H9 (cell line): Measurements from ENCODE around the gene C12orf75. TPM values are rescaled to one million over a fixed set of nuclear protein-coding genes. Genes with fewer than 3 reads are reported as not detected.

Source experiments
- DNase-seq: peaks from one replicate; pipeline ENCODE4 v3.0.0-alpha.2; 2017
- H2AFZ ChIP-seq: one replicate; pipeline ENCODE4 v1.6.1; 2013; ENCODE audit warnings: mild to moderate bottlenecking, low read length, control low read depth, moderate library complexity
- H2AK5ac ChIP-seq: 2 replicates; pipeline ENCODE4 v1.6.1; 2013; ENCODE audit warnings: low read length, control low read depth, mixed read lengths; ENCODE audit not compliant: insufficient read length
- H2BK120ac ChIP-seq: one replicate; pipeline ENCODE4 v1.6.1; 2013; ENCODE audit warnings: low read depth, mild to moderate bottlenecking, low read length, control low read depth, inconsistent platforms; ENCODE audit not compliant: poor library complexity, severe bottlenecking
- H2BK12ac ChIP-seq: 2 replicates; pipeline ENCODE4 v1.6.1; 2013; ENCODE audit warnings: low read length, control low read depth, mixed read lengths, low read depth; ENCODE audit not compliant: insufficient read length
- H2BK15ac ChIP-seq: 2 replicates; pipeline ENCODE4 v1.6.1; 2013; ENCODE audit warnings: low read depth, low read length, control low read depth
- H2BK20ac ChIP-seq: one replicate; pipeline ENCODE4 v1.6.1; 2013; ENCODE audit warnings: low read depth, mild to moderate bottlenecking, low read length, control low read depth, inconsistent platforms; ENCODE audit not compliant: poor library complexity, severe bottlenecking
- H2BK5ac ChIP-seq: 2 replicates; pipeline ENCODE4 v1.6.1; 2013; ENCODE audit warnings: low read length, control low read depth, mixed read lengths; ENCODE audit not compliant: insufficient read length
- H3K14ac ChIP-seq: 2 replicates; pipeline ENCODE4 v1.6.1; 2013; ENCODE audit warnings: low read length, control low read depth; ENCODE audit not compliant: insufficient read depth
- H3K18ac ChIP-seq: 2 replicates; pipeline ENCODE4 v1.6.1; 2013; ENCODE audit warnings: low read depth, mild to moderate bottlenecking, mixed read lengths, low read length, control low read depth; ENCODE audit not compliant: insufficient read length
- H3K23ac ChIP-seq: 2 replicates; pipeline ENCODE4 v1.6.1; 2013; ENCODE audit warnings: low read length, control low read depth, mixed read lengths, low read depth; ENCODE audit not compliant: insufficient read length
- H3K23me2 ChIP-seq: 2 replicates; pipeline ENCODE4 v1.6.1; 2013; ENCODE audit warnings: low read depth, mild to moderate bottlenecking, mixed read lengths, low read length, control low read depth; ENCODE audit not compliant: insufficient read length, poor library complexity, severe bottlenecking
- H3K27ac ChIP-seq: 2 replicates; pipeline ENCODE4 v1.5.1; 2013; ENCODE audit warnings: low read length, control low read depth, mixed read lengths, low read depth; ENCODE audit not compliant: insufficient read length
- H3K27me3 ChIP-seq: 2 replicates; pipeline ENCODE4 v1.6.1; 2013; ENCODE audit warnings: low read length, control low read depth, inconsistent platforms; ENCODE audit not compliant: insufficient read depth
- H3K4ac ChIP-seq: 2 replicates; pipeline ENCODE4 v1.6.1; 2013; ENCODE audit warnings: low read depth, mild to moderate bottlenecking, control low read depth, inconsistent platforms, low read length, moderate library complexity
- H3K4me1 ChIP-seq: 2 replicates; pipeline ENCODE4 v1.6.1; 2013; ENCODE audit warnings: low read length, control low read depth, inconsistent platforms; ENCODE audit not compliant: insufficient read depth
- H3K4me2 ChIP-seq: 2 replicates; pipeline ENCODE4 v1.6.1; 2013; ENCODE audit warnings: low read length, control low read depth, mixed read lengths; ENCODE audit not compliant: insufficient read length, insufficient read depth
- H3K56ac ChIP-seq: 2 replicates; pipeline ENCODE4 v1.6.1; 2013; ENCODE audit warnings: low read depth, mild to moderate bottlenecking, mixed read lengths, low read length, control low read depth; ENCODE audit not compliant: insufficient read length
- H3K79me1 ChIP-seq: 2 replicates; pipeline ENCODE4 v1.6.1; 2013; ENCODE audit warnings: low read depth, mild to moderate bottlenecking, moderate library complexity, low read length, control low read depth, inconsistent platforms; ENCODE audit not compliant: insufficient read depth, poor library complexity, severe bottlenecking
- H3K79me2 ChIP-seq: 2 replicates; pipeline ENCODE4 v1.6.1; 2013; ENCODE audit warnings: low read length, control low read depth, inconsistent platforms; ENCODE audit not compliant: insufficient read depth
- H3K9ac ChIP-seq: 2 replicates; pipeline ENCODE4 v1.6.1; 2013; ENCODE audit warnings: low read length, control low read depth, mixed read lengths; ENCODE audit not compliant: insufficient read length; ENCODE audit errors: extremely low read depth
- H3K9me3 ChIP-seq: one replicate; pipeline ENCODE4 v1.6.1; 2013; ENCODE audit warnings: low read depth, low read length, inconsistent platforms; ENCODE audit not compliant: control insufficient read depth
- H3T11ph ChIP-seq: one replicate; pipeline ENCODE4 v1.6.1; 2013; ENCODE audit warnings: mild to moderate bottlenecking, low read length, control low read depth, inconsistent platforms
- H4K20me1 ChIP-seq: one replicate; pipeline ENCODE4 v1.6.1; 2013; ENCODE audit not compliant: control insufficient read depth, insufficient read length, insufficient read depth
- H4K5ac ChIP-seq: 2 replicates; pipeline ENCODE4 v1.6.1; 2013; ENCODE audit warnings: low read depth, mild to moderate bottlenecking, mixed read lengths, low read length, control low read depth; ENCODE audit not compliant: insufficient read length
- H4K8ac ChIP-seq: replicated peaks from 2 replicates; pipeline ENCODE4 v1.6.1; 2013; ENCODE audit warnings: low read length, control low read depth, mixed read lengths, low read depth; ENCODE audit not compliant: insufficient read length
- H4K91ac ChIP-seq: 2 replicates; pipeline ENCODE4 v1.6.1; 2013; ENCODE audit warnings: low read depth, mild to moderate bottlenecking, moderate library complexity, mixed read lengths, low read length, control low read depth; ENCODE audit not compliant: insufficient read length
- H3K27ac Mint-ChIP-seq, 3 experiments: 2 replicates in 2 of 3; 3 replicates in 1 of 3; pipeline ENCODE4 v1.8.0; 2020 to 2021; ENCODE audit warnings: mixed read lengths in 3 of 3, mild to moderate bottlenecking in 1 of 3, moderate library complexity in 1 of 3
- H3K27me3 Mint-ChIP-seq: 2 replicates; pipeline ENCODE4 v1.8.0; 2021; ENCODE audit warnings: low read depth, mild to moderate bottlenecking, moderate library complexity, mixed read lengths
- H3K36me3 Mint-ChIP-seq, 3 experiments: 2 replicates in 2 of 3; 3 replicates in 1 of 3; pipeline ENCODE4 v1.8.0; 2020 to 2021; ENCODE audit warnings: low read depth in 3 of 3, mixed read lengths in 3 of 3; ENCODE audit not compliant: insufficient read depth in 1 of 3
- H3K4me1 Mint-ChIP-seq, 2 experiments: 2 replicates each; pipeline ENCODE4 v1.8.0; 2020; ENCODE audit warnings: mixed read lengths in 2 of 2
- H3K4me3 Mint-ChIP-seq, 2 experiments: 2 replicates in 1 of 2; 3 replicates in 1 of 2; pipeline ENCODE4 v1.8.0; 2020 to 2021; ENCODE audit warnings: mild to moderate bottlenecking in 2 of 2, mixed read lengths in 2 of 2, moderate library complexity in 1 of 2
- H3K9me3 Mint-ChIP-seq, 2 experiments: 2 replicates in 1 of 2; 3 replicates in 1 of 2; pipeline ENCODE4 v1.8.0; 2020; ENCODE audit warnings: mild to moderate bottlenecking in 2 of 2, mixed read lengths in 2 of 2, moderate library complexity in 1 of 2
- WGBS: extraction: QIAGEN DNeasy Blood & Tissue Kit; methylation state at CpG from one replicate; pipeline ENCODE4 v1.1.7; 2013; ENCODE audit warnings: missing lambda C conversion rate, low lambda C conversion rate, mixed read lengths; ENCODE audit not compliant: insufficient read length; ENCODE audit errors: extremely low coverage; 5-methylcytosine and 5-hydroxymethylcytosine counted together
- total RNA-seq: library from RNA; stranded (reverse); gene quantifications from 2 replicates; pipeline ENCODE4 v1.2.1, GENCODE V29; 2021
- TF ChIP-seq, protein P1 (sequence below): fragments of 200-600 bp; sonication (generic); conservative IDR thresholded peaks from 3 replicates; pipeline ENCODE4 v1.8.0; 2021; ENCODE audit warnings: antibody characterized with exemption, mild to moderate bottlenecking

The C12orf75 gene
- total RNA-seq, 1 experiment from 2014 or later: 37.9 TPM

DNA sequence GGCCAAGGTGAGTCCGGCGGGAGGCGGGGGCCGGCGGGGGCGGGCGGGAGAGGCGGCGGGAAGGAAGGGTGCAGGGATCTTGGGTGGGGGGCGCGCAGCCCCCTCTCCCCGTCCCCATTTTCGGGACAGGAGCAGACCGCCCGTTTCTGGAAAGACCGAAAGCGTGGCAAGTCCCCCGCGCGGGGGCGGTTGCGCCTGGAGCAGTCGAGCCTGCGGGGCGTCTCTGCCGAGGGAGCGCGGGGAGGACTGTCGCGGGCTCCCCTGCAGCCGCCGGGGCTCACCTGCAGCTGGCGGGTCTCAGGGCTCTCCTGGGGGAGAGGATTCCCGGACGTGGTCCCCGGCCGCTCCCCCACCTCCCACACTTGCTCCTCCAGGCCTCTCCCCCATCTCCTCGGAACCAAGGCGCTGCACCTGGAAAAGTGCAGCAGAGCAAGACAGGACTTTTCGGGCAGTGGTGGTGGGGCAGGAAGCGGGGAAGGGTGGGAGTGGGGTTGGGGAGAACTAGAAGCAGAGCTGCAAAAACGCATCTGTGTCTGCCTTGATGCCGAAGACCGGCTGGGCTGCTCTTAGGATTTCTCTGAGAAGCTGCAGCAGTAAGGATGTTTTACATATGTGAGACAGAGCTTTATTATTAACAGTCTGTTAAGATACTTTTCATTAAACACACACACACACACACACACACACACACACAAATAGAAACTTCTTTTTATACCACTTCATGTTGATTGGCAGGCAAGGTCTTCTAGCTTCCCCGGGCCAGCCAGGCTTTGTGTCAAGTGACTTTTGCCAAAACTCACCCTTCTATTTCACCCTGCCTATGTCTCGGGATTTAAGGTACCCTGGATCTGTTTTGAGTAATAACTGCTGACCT lies 677 bp downstream of the C12orf75 start:
- H3K27me3 Mint-ChIP-seq: peaks cover 50% of the 10 kb centered on the region
- Histone ChIP-seq H3K9ac (no peak overlapping the region), H3K4ac (no peak overlapping the region)

More for the DNA sequence above, 677 bp downstream of the C12orf75 start:
- H3K14ac ChIP-seq: no peak overlapping the region
- TF ChIP-seq, protein P1, sequence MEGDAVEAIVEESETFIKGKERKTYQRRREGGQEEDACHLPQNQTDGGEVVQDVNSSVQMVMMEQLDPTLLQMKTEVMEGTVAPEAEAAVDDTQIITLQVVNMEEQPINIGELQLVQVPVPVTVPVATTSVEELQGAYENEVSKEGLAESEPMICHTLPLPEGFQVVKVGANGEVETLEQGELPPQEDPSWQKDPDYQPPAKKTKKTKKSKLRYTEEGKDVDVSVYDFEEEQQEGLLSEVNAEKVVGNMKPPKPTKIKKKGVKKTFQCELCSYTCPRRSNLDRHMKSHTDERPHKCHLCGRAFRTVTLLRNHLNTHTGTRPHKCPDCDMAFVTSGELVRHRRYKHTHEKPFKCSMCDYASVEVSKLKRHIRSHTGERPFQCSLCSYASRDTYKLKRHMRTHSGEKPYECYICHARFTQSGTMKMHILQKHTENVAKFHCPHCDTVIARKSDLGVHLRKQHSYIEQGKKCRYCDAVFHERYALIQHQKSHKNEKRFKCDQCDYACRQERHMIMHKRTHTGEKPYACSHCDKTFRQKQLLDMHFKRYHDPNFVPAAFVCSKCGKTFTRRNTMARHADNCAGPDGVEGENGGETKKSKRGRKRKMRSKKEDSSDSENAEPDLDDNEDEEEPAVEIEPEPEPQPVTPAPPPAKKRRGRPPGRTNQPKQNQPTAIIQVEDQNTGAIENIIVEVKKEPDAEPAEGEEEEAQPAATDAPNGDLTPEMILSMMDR: no peak
- H4K5ac ChIP-seq: no peak overlapping the region
- no peak overlapping the region for H3T11ph ChIP-seq
- H3K9me3 ChIP-seq: no peaks in the 10 kb centered on the region
- H2BK5ac ChIP-seq: no peak overlapping the region
- H3K27ac Mint-ChIP-seq: peak overlapping the region in 1 of 3 experiments; percentile 8; a peak in 1 of 7 replicates
- H3K4me1 ChIP-seq: peaks cover 4% of the 10 kb centered on the region; the same call in 1 of the 2 replicates
- WGBS: no CpG with 5 or more reads among the region's 46 CpGs
- H3K27ac ChIP-seq: no peak overlapping the region
- H2BK12ac ChIP-seq: no peak overlapping the region
- no peak overlapping the region for H2AFZ ChIP-seq
- no peak overlapping the region for H3K18ac ChIP-seq
- H3K4me2 ChIP-seq: peak overlapping the region; percentile 53
- peaks cover 0 to 2% (median 0%) of the 10 kb centered on the region in 3 experiments; a peak in 1 of 7 replicates for H3K36me3 Mint-ChIP-seq
- no peak overlapping the region for H2BK15ac ChIP-seq
- no peaks in the 10 kb centered on the region for H3K9me3 Mint-ChIP-seq
- H3K23me2 ChIP-seq: peaks cover 8% of the 10 kb centered on the region
- no peak overlapping the region for H3K56ac ChIP-seq
- H4K91ac ChIP-seq: no peak overlapping the region
- H2BK120ac ChIP-seq: no peak overlapping the region
- no peaks in the 10 kb centered on the region; the same call in 1 of the 2 replicates for H3K27me3 ChIP-seq
- no peak overlapping the region for H3K23ac ChIP-seq
- H3K79me2 ChIP-seq: no peaks in the 10 kb centered on the region
- H2BK20ac ChIP-seq: no peak overlapping the region
- H3K79me1 ChIP-seq: peaks cover 2% of the 10 kb centered on the region
- H3K4me1 Mint-ChIP-seq: peaks cover 34 to 46% of the 10 kb centered on the region in 2 experiments
- no peak overlapping the region for H2AK5ac ChIP-seq
- DNase-seq: no peak
- H3K4me3 Mint-ChIP-seq: peak overlapping the region; percentile 71 to 86
- no peaks in the 10 kb centered on the region for H4K20me1 ChIP-seq
- H4K8ac ChIP-seq: no peak overlapping the region
